ENCODE measurements around the gene NTF4. TPM values are rescaled to one million over a fixed set of nuclear protein-coding genes. Genes with fewer than 3 reads are reported as not detected.
"Not testable (repeated sequence)": the region's sequence is repeated elsewhere in the genome, so short reads cannot be mapped to it uniquely, and the experiment has no call there.

NTF4 gene
- total RNA-seq, 3 donors from 2014 or later = not detected

DNA sequence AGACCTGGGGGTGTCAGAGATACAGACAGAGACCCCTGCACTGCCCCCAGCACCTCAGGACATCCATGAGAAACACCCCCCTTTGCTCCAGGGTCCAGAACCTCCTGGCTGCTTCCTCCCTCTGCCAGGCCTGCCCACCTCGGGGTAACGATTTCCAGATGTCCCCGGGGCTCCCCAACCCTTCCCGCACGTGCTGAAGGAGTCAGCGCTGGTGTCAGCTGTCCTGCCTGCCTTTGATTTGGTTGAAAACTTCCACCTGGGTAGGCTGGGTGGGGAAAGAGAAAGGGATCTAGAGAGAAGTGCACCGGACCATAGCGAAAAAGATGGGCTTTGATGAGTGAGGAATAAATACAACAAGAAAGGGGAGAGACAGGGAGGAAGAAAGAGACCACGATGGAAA, 5.6 kb downstream of the NTF4 start:
- intact Hi-C loops (cut with DNase I, micrococcal nuclease) = no loop called here

DNA sequence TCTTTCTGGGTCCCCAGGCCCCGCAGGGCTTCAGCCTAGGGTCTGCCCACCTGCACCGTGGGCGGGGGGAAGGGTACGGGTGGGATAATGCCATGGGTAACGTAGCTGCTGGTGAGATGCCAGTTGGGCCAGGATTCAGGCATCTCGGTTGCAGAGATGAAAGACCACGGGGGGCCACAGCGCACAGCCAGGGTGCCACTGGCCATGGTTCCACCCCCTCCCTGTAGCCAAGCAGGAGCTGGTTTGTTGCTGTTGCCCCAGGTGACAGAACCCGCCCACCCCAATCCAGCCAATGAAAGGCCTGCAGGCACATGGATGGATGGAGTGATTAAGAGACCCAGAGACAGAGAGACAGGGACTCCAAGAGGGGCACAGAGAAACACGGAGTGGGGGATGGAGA, 6.1 kb downstream of the NTF4 start:
- intact Hi-C loops (cut with DNase I, micrococcal nuclease) = no loop called here
- no peak for ATAC-seq
- H3K4me1 ChIP-seq (ENCODE audit: low read depth) = peaks cover 13% of the 10 kb centered on the region

More for the DNA sequence above, 5.6 kb downstream of the NTF4 start:
- no peak for ATAC-seq
- Histone ChIP-seq H3K9me3 (no peaks in the 10 kb centered on the region), H3K4me1 (ENCODE audit: low read depth) (peaks cover 13% of the 10 kb centered on the region), H3K4me3 (no peak overlapping the region), H3K36me3 (ENCODE audit: low read depth) (no peaks in the 10 kb centered on the region)
- DNase-seq = no peak
- TF ChIP-seq, protein P1, sequence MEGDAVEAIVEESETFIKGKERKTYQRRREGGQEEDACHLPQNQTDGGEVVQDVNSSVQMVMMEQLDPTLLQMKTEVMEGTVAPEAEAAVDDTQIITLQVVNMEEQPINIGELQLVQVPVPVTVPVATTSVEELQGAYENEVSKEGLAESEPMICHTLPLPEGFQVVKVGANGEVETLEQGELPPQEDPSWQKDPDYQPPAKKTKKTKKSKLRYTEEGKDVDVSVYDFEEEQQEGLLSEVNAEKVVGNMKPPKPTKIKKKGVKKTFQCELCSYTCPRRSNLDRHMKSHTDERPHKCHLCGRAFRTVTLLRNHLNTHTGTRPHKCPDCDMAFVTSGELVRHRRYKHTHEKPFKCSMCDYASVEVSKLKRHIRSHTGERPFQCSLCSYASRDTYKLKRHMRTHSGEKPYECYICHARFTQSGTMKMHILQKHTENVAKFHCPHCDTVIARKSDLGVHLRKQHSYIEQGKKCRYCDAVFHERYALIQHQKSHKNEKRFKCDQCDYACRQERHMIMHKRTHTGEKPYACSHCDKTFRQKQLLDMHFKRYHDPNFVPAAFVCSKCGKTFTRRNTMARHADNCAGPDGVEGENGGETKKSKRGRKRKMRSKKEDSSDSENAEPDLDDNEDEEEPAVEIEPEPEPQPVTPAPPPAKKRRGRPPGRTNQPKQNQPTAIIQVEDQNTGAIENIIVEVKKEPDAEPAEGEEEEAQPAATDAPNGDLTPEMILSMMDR (IDR thresholded peaks at IDR 0.05) = no peak

DNA sequence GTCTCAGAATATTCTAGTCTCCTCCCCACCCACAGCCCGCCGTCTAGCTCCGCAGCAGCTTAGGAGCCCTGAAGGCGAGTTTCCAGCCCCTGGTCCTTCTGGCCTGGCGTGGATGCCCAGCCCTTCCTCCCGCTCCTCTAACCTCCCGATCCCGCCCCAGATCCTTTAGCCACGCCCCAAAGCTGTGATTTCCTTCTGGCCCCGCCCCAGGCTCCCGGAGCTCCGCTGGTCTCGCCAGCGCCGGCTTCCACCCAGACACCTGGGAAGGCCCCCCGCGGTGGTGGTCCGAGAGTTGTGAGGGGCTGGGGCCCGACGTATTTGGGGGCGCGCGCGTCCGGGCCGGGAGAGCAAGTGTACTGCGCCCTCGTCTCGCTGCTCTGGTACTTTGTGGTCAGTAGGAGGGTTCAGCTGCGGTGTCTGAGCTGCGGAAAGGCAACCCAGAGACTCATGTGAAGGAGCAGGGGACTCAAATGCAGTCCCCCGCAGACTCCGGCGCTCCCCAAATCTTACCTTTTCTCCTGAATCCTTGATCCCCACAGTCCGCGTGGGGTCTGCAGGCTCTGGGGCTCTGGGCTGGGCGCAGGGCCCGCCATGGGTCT, 6.9 kb downstream of the NTF4 start, which contains the start of gene CGB7:
Gene CGB7 (minus strand): TSS at position 114 of the 599 bp plus-strand sequence. CDS start 2,374 bp downstream, outside the sequence.
- Histone ChIP-seq H3K9me3 (no peaks in the 10 kb centered on the region), H3K36me3 (ENCODE audit: low read depth) (no peaks in the 10 kb centered on the region), H3K4me3 (no peak within 1 kb of the TSS), H3K4me1 (ENCODE audit: low read depth) (peaks cover 13% of the 10 kb centered on the region)
- intact Hi-C loops (cut with DNase I, micrococcal nuclease) = no loop called here
- TF ChIP-seq, protein P1 (IDR thresholded peaks at IDR 0.05) = no peak
- ATAC-seq (peak; percentile 82), DNase-seq (peak; percentile 75 to 87 (median 86))

More for the DNA sequence above, 6.1 kb downstream of the NTF4 start:
- peak in 1 of 3 donors; percentile 23 for DNase-seq
- H3K9me3 ChIP-seq = no peaks in the 10 kb centered on the region
- no peaks in the 10 kb centered on the region for H3K36me3 ChIP-seq (ENCODE audit: low read depth)
- no peak overlapping the region for H3K4me3 ChIP-seq
- TF ChIP-seq, protein P1 (IDR thresholded peaks at IDR 0.05) = no peak

DNA sequence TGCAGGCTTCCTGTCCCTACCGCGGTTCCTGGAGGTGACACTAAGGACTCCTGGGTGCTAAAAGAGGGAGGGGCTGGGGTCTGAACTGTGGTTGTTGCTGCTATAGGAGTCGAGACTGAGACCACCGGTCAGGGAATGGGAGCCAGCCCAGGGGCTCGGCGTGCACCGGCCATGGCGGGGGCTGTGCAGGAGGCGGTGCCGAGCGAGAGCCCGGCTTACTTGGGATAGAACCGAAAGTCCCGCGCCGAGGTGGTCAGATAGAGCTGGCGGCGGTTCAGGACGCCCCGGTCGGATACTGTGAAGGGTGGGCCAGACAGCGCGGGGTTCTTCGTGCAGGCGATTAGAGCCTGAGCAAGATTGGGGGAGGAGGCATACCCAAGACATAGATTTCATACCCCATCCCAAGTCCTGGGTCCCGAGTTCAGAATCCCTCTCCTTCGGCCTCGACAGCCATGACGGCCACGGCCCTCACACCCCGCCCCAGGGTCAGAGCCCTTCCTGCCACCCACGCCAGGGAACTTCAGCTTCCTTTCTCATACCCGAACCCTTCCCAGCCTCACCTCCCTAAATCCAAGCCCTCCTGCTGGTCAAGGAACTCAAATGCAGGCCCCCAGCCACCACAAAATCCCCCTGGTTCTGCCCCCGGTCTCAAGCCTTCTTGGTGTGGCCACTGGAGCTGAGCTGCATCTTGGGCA, 7.6 kb downstream of the NTF4 start:
- DNase-seq; H3K36me3 ChIP-seq (ENCODE audit: low read depth); intact Hi-C loops (cut with DNase I, micrococcal nuclease); H3K9me3 ChIP-seq; H3K4me3 ChIP-seq: not testable (repeated sequence)
- peaks cover 13% of the 10 kb centered on the region for H3K4me1 ChIP-seq (ENCODE audit: low read depth)
- ATAC-seq = peak; percentile 25

DNA sequence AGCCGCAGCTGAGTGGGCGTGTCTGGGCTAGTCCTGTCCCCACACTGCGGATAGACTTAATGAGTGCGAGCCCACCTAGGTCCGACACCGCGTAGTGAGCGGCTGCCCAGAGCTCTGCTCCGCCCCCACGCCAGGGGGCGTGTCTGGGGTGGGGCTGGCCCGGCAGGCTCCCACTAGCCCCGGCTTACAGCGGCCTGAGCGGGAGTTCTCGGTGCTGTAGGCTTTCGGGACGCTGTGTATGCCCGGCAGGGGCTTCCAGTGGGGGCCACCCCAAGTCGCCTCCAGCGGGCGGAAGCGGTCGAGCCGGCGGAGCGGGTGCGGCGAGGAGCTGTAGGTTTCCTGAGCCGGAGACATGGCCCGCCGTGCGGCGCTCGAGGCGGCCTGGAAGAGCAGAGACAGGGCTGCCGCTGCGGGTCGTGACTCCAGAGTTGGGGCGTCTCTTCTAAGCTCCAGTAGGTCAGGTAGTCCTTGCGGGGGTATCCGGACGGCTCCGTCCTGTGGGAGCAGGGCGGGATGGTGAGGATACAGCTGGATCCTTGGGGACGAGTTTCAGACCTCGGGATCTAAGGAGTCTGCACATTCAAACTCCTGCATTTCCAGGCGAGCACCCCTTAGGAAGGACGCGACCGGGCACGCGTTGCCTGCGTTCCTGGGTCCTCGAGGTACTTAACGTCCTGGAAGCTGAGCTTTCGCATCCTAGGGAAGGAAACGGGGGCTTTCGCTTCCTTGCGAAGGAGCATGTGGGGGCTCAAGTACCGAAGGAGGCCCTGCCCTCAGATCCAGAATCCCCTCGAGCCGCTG, 8.3 kb downstream of the NTF4 start:
- Histone ChIP-seq H3K36me3 (ENCODE audit: low read depth) (no peaks in the 10 kb centered on the region), H3K9me3 (no peaks in the 10 kb centered on the region), H3K4me3 (no peak overlapping the region), H3K4me1 (ENCODE audit: low read depth) (peaks cover 13% of the 10 kb centered on the region)
- intact Hi-C loops (cut with DNase I, micrococcal nuclease) = no loop called here
- TF ChIP-seq, protein P1 (IDR thresholded peaks at IDR 0.05) = no peak
- ATAC-seq (peak; percentile 87), DNase-seq (peak; percentile 62 to 77 (median 74))

DNA sequence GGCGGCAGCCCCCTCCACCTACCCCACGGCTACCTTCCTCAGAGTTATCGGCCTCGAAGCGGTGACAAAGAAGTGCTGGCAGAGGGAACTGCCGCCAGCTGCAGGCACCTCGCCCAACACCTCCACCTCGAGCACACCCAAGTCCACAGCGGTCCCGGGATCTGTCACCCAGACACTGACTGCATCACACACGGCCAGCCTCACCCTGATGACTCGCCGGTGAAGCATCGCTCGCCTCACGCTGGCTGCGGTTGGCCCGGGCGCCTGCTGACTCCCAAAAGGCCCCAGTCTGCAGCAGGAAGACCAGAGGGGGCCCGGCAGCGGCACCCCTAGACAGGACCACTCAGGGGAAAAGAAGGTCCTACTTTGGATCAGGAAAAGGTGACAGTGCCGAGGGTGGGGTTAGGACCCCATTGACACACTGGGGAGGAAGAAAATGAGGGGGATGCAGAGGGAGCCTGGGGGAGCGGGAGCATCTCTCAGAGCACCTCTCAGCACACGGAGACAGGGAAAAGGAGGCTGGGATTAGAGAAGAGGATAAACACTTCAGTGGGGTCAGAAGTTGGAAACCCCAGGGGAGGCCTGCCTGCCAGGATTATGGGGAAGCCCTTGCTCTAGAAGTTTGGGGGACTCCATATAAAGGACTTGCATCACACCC, 14.1 kb downstream of the NTF4 start:
- DNase-seq; H3K36me3 ChIP-seq (ENCODE audit: low read depth); H3K4me1 ChIP-seq (ENCODE audit: low read depth); ATAC-seq; H3K4me3 ChIP-seq; H3K9me3 ChIP-seq; intact Hi-C loops (cut with DNase I, micrococcal nuclease): not testable (repeated sequence)

DNA sequence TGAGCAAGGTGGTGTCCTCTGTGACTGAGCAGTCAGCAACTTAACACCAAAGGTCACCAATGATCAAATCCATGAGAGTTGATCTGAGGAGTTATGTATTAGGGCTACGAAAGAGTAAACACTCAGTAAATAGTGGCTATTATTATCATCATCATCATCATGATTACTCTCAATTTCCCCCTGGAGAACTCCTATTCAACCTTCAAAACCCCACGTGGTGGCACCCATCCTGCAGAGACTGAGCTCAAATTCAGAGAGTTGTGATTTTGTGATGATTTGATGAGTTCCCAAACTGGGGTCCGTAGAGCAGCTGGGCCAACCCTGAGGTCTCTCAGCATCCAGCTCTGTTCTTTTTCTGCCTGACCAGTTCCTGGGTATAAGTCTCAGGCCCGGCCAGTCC, 14.8 kb downstream of the NTF4 start:
- H3K36me3 ChIP-seq (ENCODE audit: low read depth); ATAC-seq; intact Hi-C loops (cut with DNase I, micrococcal nuclease); H3K4me1 ChIP-seq (ENCODE audit: low read depth); H3K9me3 ChIP-seq; DNase-seq; H3K4me3 ChIP-seq: not testable (repeated sequence)

DNA sequence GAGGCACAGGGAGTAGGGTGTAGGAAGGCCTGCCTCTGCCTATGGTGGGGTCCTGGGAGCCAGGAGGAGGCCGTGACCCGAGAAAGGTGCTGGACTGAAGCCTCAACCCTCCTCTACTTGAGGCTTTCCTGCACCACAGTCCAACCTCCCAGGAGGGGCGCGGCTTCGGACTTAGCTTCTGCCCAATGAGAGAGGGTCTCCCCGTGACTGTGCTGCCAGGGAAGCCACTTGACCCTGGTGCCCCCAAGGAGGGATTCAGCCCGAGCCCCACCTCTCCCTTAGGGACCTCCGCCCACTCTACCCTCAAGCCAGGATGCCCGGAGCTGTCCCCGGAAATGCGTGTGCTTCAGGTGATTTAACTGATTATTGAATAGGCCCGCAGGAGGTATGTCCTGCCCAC, 15.6 kb downstream of the NTF4 start, which contains the start of gene CGB8:
Gene CGB8 (minus strand): TSS at position 101 of the 400 bp plus-strand sequence. CDS start 372 bp downstream, outside the sequence.
- intact Hi-C loops (cut with DNase I, micrococcal nuclease); H3K9me3 ChIP-seq; ATAC-seq; DNase-seq; H3K4me3 ChIP-seq; H3K36me3 ChIP-seq (ENCODE audit: low read depth); H3K4me1 ChIP-seq (ENCODE audit: low read depth): not testable (repeated sequence)

DNA sequence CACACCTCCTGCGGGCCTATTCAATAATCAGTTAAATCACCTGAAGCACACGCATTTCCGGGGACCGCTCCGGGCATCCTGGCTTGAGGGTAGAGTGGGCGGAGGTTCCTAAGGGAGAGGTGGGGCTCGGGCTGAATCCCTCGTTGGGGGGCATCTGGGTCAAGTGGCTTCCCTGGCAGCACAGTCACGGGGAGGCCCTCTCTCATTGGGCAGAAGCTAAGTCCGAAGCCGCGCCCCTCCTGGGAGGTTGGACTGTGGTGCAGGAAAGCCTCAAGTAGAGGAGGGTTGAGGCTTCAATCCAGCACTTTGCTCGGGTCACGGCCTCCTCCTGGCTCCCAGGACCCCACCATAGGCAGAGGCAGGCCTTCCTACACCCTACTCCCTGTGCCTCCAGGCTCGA, 21.1 kb downstream of the NTF4 start, which contains the start of gene CGB5:
Gene CGB5 (plus strand): TSS at position 301 of the 400 bp plus-strand sequence. CDS start 362 bp downstream, outside the sequence.
- H3K9me3 ChIP-seq; ATAC-seq; H3K4me1 ChIP-seq (ENCODE audit: low read depth); H3K36me3 ChIP-seq (ENCODE audit: low read depth); DNase-seq; intact Hi-C loops (cut with DNase I, micrococcal nuclease); H3K4me3 ChIP-seq: not testable (repeated sequence)

Measured in mucosa of descending colon (tissue), 3 donors.